A549 (cell line): ENCODE data around the gene KIAA0825. TPM values are rescaled to one million over a fixed set of nuclear protein-coding genes. Genes with fewer than 3 reads are reported as not detected.

Source experiments
- ATAC-seq, 2 experiments: fragments of 200-7000 bp in 1 of 2; fragments of >200 bp in 1 of 2; cut with Nextera tagmentation in 1 of 2; cut with Tn5 transposase in 1 of 2; 3 replicates each; pipeline versions ENCODE4 v1.8.0 to v1.9.1; 2018 to 2020; ENCODE audit warnings: mild to moderate bottlenecking in 1 of 2, moderate library complexity in 1 of 2
- CTCF ChIA-PET: fragments of 300-600 bp; sonication (Branson Sonifier 250); formaldehyde crosslinking; extraction: SDS; loops from one replicate; lab custom pipeline; 2021; ENCODE audit warnings: antibody characterized with exemption, inconsistent platforms; lab: Yijun Ruan, JAX
- POLR2A ChIA-PET: fragments of 350-600 bp; formaldehyde crosslinking; extraction: SDS; loops from one replicate; lab custom pipeline; 2021; ENCODE audit warnings: antibody characterized with exemption, inconsistent platforms; lab: Yijun Ruan, JAX
- DNase-seq, 2 experiments: peaks; one replicate each; pipeline versions ENCODE4 v3.0.0 to v3.0.0-alpha.2; 2011 to 2016; ENCODE audit warnings: low read depth in 1 of 2, low spot score in 1 of 2
- FAIRE-seq: peaks from 2 replicates; lab custom pipeline; 2011; peaks lifted over from hg19 to GRCh38; lab: Jason Lieb, UNC
- H3K27ac ChIP-seq, 2 experiments: fragments of >200 bp; sonication (Bioruptor Twin); formaldehyde crosslinking; 3 replicates each; pipeline ENCODE4 v1.5.1; 2016 to 2017
- H3K4me1 ChIP-seq: fragments of >200 bp; sonication (Bioruptor Twin); formaldehyde crosslinking; 3 replicates; pipeline ENCODE4 v1.6.1; 2016
- H3K4me2 ChIP-seq: fragments of >200 bp; sonication (Bioruptor Twin); formaldehyde crosslinking; 3 replicates; pipeline ENCODE4 v1.6.1; 2016
- H3K4me3 ChIP-seq: fragments of >200 bp; sonication (Bioruptor Twin); formaldehyde crosslinking; 3 replicates; pipeline ENCODE4 v1.5.1; 2016
- H3K9me3 ChIP-seq: fragments of >200 bp; sonication (Bioruptor Twin); formaldehyde crosslinking; 3 replicates; pipeline ENCODE4 v1.6.1; 2016
- ATOH8 ChIP-seq: fragments of 250-450 bp; sonication (Bioruptor Pico); IDR thresholded peaks from 2 replicates; pipeline ENCODE4 v1.5.0; 2020; ENCODE audit warnings: low read depth, mild to moderate bottlenecking, moderate library complexity
- CBX2 ChIP-seq: fragments of 200-600 bp; sonication (generic); IDR thresholded peaks from 2 replicates; pipeline ENCODE4 v1.6.1; 2016; ENCODE audit warnings: low read depth, mild to moderate bottlenecking, borderline replicate concordance
- CBX8 ChIP-seq: fragments of 200-600 bp; sonication (generic); IDR thresholded peaks from 2 replicates; pipeline ENCODE4 v1.6.1; 2016
- ELK1 ChIP-seq: fragments of 150-350 bp; IDR thresholded peaks from 2 replicates; pipeline ENCODE4 v1.6.1; 2014; ENCODE audit warnings: low read depth, mild to moderate bottlenecking, low read length
- EP300 ChIP-seq, 2 experiments: fragments of >200 bp; sonication (Bioruptor Twin); formaldehyde crosslinking; IDR thresholded peaks; 2 replicates in 1 of 2; 3 replicates in 1 of 2; pipeline ENCODE4 v1.6.1; 2016 to 2017
- FOSB ChIP-seq: fragments of 250-450 bp; sonication (Bioruptor Pico); IDR thresholded peaks from 2 replicates; pipeline ENCODE4 v1.5.0; 2020; ENCODE audit warnings: mild to moderate bottlenecking, moderate library complexity
- HDAC2 ChIP-seq: fragments of 200-600 bp; sonication (generic); IDR thresholded peaks from 2 replicates; pipeline ENCODE4 v1.6.1; 2016
- HES2 ChIP-seq: fragments of >200 bp; sonication (Bioruptor Twin); formaldehyde crosslinking; IDR thresholded peaks from 2 replicates; pipeline ENCODE4 v1.6.1; 2016
- HEYL ChIP-seq: fragments of 250-450 bp; sonication (Bioruptor Pico); IDR thresholded peaks from 2 replicates; pipeline ENCODE4 v1.8.0; 2021; ENCODE audit warnings: mild to moderate bottlenecking, moderate library complexity
- HOXA7 ChIP-seq: fragments of 250-450 bp; sonication (Bioruptor Pico); IDR thresholded peaks from 2 replicates; pipeline ENCODE4 v1.5.0; 2020; ENCODE audit warnings: mild to moderate bottlenecking, moderate library complexity
- JUN ChIP-seq, 2 experiments: fragments of >200 bp; sonication (Bioruptor Twin); formaldehyde crosslinking; IDR thresholded peaks; 2 replicates in 1 of 2; 3 replicates in 1 of 2; pipeline ENCODE4 v1.6.1; 2016 to 2017
- KDM1A ChIP-seq: fragments of 200-600 bp; sonication (generic); IDR thresholded peaks from 2 replicates; pipeline ENCODE4 v1.6.1; 2016; ENCODE audit warnings: low read depth, mild to moderate bottlenecking
- KDM5A ChIP-seq: fragments of 200-600 bp; sonication (generic); IDR thresholded peaks from 2 replicates; pipeline ENCODE4 v1.6.1; 2016; ENCODE audit warnings: antibody characterized with exemption, mild to moderate bottlenecking
- MAX ChIP-seq: IDR thresholded peaks from 2 replicates; pipeline ENCODE4 v1.6.1; 2012
- NPAS2 ChIP-seq: fragments of 250-450 bp; sonication (Bioruptor Pico); IDR thresholded peaks from 2 replicates; pipeline ENCODE4 v1.8.0; 2022; ENCODE audit warnings: mild to moderate bottlenecking, moderate library complexity, borderline replicate concordance
- PBX3 ChIP-seq: IDR thresholded peaks from 2 replicates; pipeline ENCODE4 v1.6.1; 2012
- RARB ChIP-seq: fragments of 250-450 bp; sonication (Bioruptor Pico); IDR thresholded peaks from 2 replicates; pipeline ENCODE4 v1.8.0; 2021; ENCODE audit warnings: mild to moderate bottlenecking, moderate library complexity
- RNF2 ChIP-seq: fragments of 200-600 bp; sonication (generic); IDR thresholded peaks from 2 replicates; pipeline ENCODE4 v1.6.1; 2016; ENCODE audit warnings: low read depth, mild to moderate bottlenecking, antibody characterized with exemption, moderate library complexity, borderline replicate concordance
- SMC3 ChIP-seq: fragments of >200 bp; sonication (Bioruptor Twin); formaldehyde crosslinking; IDR thresholded peaks from 3 replicates; pipeline ENCODE4 v1.6.1; 2018; ENCODE audit warnings: inconsistent platforms
- SREBF2 ChIP-seq: fragments of 450-650 bp; IDR thresholded peaks from 2 replicates; pipeline ENCODE4 v1.6.1; 2014; ENCODE audit warnings: mild to moderate bottlenecking, moderate library complexity
- ZC3H11A ChIP-seq: fragments of 450-650 bp; IDR thresholded peaks from 2 replicates; pipeline ENCODE4 v1.6.1; 2014; ENCODE audit warnings: antibody characterized with exemption, mild to moderate bottlenecking
- ZNF302 ChIP-seq: fragments of 250-450 bp; sonication (Bioruptor Pico); IDR thresholded peaks from 2 replicates; pipeline ENCODE4 v1.9.0; 2021; ENCODE audit warnings: inconsistent platforms, mild to moderate bottlenecking, moderate library complexity
- ZSCAN20 ChIP-seq: fragments of 250-450 bp; sonication (Bioruptor Pico); IDR thresholded peaks from 2 replicates; pipeline ENCODE4 v1.8.0; 2022; ENCODE audit warnings: mild to moderate bottlenecking, moderate library complexity
- WGBS: methylation state at CpG from one replicate; pipeline ENCODE4 v1.1.6; 2017; ENCODE audit errors: missing lambda C conversion rate; 5-methylcytosine and 5-hydroxymethylcytosine counted together
- polyA plus RNA-seq, 4 experiments: library from polyadenylated mRNA; depleted of rRNA in 3 of 4; stranded (reverse); fragments of >200 nt; fragmentation: RNase III in 1 of 4; extraction: RNeasy Plus Mini Kit Qiagen cat#74134 plus additional on column Dnase treatment in 1 of 4; gene quantifications; 2 replicates in 3 of 4; 3 replicates in 1 of 4; pipeline ENCODE4 v1.2.3, GENCODE V29; 2011 to 2017

KIAA0825 gene
- polyA plus RNA-seq, 2 of the 4 experiments (the other 2 are of a cell fraction): 0.57 to 0.80 TPM

- POLR2A ChIA-PET: no interaction called here
- TF ChIP-seq JUN (IDR thresholded peaks at IDR 0.05) (no peak), ELK1 (no peak), ZNF302 (CRISPR knock-in tag) (no peak), KDM5A (no peak), MAX (no peak), RARB (no peak), CBX2 (no peak), SREBF2 (no peak), HOXA7 (CRISPR knock-in tag) (no peak), HEYL (CRISPR knock-in tag) (no peak), SMC3 (no peak), FOSB (CRISPR knock-in tag) (no peak), HDAC2 (no peak)
- TF ChIP-seq, all 56 proteins: peak for 0
- Histone ChIP-seq H3K4me3 (no peak overlapping the region), H3K4me1 (no peaks in the 10 kb centered on the region), H3K27ac (no peak overlapping the region), H3K4me2 (no peak overlapping the region), H3K9me3 (no peaks in the 10 kb centered on the region)
- FAIRE-seq (no peak), ATAC-seq (no peak), DNase-seq (no peak)
- CTCF ChIA-PET: no interaction called here
- WGBS: 0% methylated on average over 1 of the region's 1 CpG
Observed at GRCh38 chr5:94196953-94197352, 421.5 kb downstream of the KIAA0825 start.

- CTCF ChIA-PET: no interaction called here
Observed at GRCh38 chr5:94192658-94193391, 425.6 kb downstream of the KIAA0825 start.

More at GRCh38 chr5:94192658-94193391, 425.6 kb downstream of the KIAA0825 start:
- Histone ChIP-seq H3K27ac (no peak overlapping the region), H3K4me1 (no peaks in the 10 kb centered on the region), H3K4me3 (no peak overlapping the region), H3K9me3 (no peaks in the 10 kb centered on the region), H3K4me2 (no peak overlapping the region)
- DNase-seq (no peak), FAIRE-seq (no peak), ATAC-seq (no peak)
- no peak for TF ChIP-seq KDM5A
- no peak for TF ChIP-seq FOSB (CRISPR knock-in tag)
- no peak for TF ChIP-seq NPAS2 (CRISPR knock-in tag)
- no peak for TF ChIP-seq ZNF302 (CRISPR knock-in tag)
- no peak for TF ChIP-seq CBX2
- no peak for TF ChIP-seq EP300 (IDR thresholded peaks at IDR 0.05)
- no peak for TF ChIP-seq CBX8
- no peak for TF ChIP-seq ZSCAN20 (CRISPR knock-in tag)
- no peak for TF ChIP-seq JUN (IDR thresholded peaks at IDR 0.05)
- TF ChIP-seq KDM1A: no peak
- TF ChIP-seq RNF2: no peak
- no peak for TF ChIP-seq ELK1
- TF ChIP-seq ZC3H11A: no peak
- no peak for TF ChIP-seq ATOH8 (CRISPR knock-in tag)
- TF ChIP-seq PBX3: no peak
- no peak for TF ChIP-seq HES2
- WGBS: 36% methylated on average over 3 of the region's 3 CpGs
- POLR2A ChIA-PET: no interaction called here
